ENCODE measurements around the gene MAP2K3.
"Not testable (repeated sequence)": the region's sequence is repeated elsewhere in the genome, so short reads cannot be mapped to it uniquely, and the experiment has no call there.

The MAP2K3 gene

DNA sequence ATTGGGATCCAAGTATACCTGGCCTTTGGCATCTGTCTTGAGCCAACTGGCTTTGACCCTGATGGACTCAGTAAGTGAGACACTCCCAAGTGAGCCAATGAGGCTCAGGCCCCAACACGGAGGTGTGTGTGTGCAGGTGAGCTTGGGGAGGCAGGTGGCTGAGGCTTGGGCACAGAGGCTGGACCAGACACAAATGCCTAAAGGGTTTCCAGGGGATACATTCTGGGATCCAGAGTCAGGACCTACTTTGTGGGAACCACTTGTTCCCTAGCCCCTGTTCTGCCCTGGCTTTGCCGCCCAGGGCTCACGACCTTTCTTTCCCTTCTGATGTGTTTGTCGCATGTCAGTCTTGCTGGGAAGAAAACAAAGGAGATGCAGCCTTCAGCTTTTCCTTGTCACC, 56.8 kb downstream of the MAP2K3 start:
- in situ Hi-C loops (cut with HindIII; ENCODE audit: low pct_ligation_motif_present, low pct_unique_long_range_greater_than_20kb, low sequenced_read_pairs); DNase-seq: not testable (repeated sequence)

DNA sequence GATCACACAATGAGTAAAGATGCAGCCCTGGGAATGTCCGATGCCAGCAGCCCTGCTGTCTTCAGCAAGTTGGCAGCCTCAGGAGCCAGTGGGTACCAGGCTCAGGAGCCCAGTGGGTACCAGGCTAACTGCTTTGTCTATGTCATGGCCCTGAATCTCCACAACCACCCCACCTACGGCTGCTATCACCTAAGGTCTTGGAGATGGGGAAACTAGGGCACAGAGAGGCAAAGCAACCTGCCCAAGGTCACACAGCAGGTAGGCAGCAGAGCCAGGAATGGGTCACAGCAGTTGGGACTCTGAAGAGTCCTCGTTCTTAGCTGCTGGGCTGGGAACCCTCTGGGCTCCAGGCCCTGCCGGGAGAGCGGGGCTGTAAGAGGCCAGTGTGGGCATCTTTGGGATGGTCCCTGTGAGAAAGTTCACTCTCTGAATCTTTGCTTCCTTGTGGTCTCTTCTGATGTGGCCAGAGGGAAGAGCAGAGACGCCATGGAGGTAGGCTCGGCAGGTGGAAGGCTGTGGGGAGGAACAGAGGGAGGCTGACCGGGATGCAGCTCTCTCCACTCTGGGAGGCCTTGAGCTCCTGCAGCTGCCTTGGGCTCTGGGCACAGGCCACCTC, 57.5 kb downstream of the MAP2K3 start:
- in situ Hi-C loops (cut with HindIII; ENCODE audit: low pct_ligation_motif_present, low pct_unique_long_range_greater_than_20kb, low sequenced_read_pairs); DNase-seq: not testable (repeated sequence)

DNA sequence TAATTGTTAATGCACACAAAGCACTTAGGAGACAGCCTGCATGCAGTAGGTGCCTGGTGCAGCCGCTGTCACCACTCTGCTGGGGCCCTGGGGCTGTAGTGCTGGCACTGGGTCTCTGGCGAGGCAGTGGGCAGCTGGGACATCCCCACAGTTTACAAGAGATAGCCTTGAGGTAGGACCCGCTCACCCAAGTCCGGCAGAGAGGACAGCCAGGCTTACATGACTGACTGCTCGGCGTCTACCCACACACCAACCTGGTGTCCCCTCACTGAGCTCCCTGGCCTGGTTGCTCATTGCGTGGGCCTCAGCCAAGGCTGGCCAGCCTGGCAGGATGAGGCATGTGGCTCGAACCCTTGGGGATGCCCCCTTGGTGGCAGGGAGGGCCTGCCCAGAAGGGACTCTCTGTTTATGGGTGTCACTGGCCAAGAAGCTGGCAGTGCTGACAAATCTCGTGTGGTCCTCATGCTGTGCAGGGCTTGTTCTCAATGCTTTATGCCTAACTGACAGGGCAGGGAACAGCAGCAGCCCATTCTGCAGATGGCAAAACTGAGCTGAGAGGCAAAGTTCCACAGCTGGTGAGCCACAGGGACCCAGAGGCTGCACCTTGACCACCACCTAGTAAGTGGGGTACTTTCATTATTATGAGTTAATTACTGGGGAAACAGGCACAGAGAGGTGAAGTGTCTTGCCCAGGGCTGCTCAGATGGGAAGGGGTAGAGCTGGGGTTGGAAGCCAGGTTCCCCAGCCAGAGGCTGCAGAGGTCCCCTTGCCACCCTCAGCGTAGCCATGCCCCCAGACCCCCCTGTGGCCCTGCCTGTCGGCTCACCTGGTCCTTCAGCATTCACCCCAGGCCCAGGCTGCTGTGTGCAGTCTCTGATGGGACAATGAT, 58.8 kb downstream of the MAP2K3 start:
- in situ Hi-C loops (cut with HindIII; ENCODE audit: low pct_ligation_motif_present, low pct_unique_long_range_greater_than_20kb, low sequenced_read_pairs); DNase-seq: not testable (repeated sequence)

- DNase-seq; in situ Hi-C loops (cut with HindIII; ENCODE audit: low pct_ligation_motif_present, low pct_unique_long_range_greater_than_20kb, low sequenced_read_pairs): not testable (repeated sequence)
Measured at GRCh38 chr17:21344801-21345200, 60.3 kb downstream of the MAP2K3 start.

DNA sequence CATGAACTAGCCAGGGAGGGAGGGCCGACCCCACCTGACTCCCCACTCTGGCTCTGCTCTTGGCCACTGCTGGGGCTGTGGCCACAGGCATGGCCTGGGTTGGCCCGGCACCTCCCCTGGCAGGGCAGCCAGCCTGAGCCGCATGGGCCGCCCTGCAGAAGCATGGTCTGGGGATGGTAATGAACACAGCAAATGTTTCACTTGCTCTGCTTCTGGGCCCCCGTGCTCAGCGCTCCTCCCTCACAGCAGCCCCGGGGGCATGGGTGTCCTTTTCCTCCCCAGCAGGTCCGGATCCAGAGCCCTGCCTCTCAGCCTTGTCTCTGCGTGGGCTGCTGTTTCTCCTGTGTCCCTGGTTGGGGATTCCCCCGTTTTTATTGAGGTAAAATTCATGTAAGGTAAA, 60.7 kb downstream of the MAP2K3 start:
- in situ Hi-C loops (cut with HindIII; ENCODE audit: low pct_ligation_motif_present, low pct_unique_long_range_greater_than_20kb, low sequenced_read_pairs), result no loop called here
- no peak for DNase-seq

GRCh38 chr17:21346107-21346506, 61.6 kb downstream of the MAP2K3 start:
- in situ Hi-C loops (cut with HindIII; ENCODE audit: low pct_ligation_motif_present, low pct_unique_long_range_greater_than_20kb, low sequenced_read_pairs); DNase-seq: not testable (repeated sequence)

DNA sequence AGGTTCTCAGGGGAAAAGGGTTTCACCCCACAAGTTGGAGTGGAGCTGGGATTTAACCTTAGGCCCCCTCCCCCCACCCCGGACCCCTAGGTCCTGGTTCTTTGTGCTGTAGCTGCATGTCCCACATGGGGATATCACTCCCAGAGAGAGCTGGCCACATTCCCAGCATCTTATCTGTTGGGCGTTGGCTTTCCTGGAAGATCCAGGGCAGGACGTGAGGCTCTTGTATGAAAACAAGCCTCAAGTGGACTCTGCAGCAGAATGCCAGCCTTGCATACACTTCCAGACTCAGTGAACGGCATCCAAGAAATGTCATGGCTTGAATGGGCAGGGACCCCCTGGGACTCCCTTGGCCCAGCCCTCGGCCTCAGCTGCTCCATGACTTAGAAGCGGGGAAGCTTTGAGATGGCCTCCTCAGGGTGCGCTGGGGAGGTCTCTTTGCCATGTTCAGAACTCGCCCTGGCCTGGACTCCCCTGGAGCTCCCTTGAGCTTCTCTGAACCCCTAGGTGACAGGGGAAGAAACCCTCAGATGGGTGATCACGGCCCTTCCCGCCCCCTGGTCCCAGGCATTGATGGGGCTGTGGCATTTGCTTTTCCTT, 62.2 kb downstream of the MAP2K3 start:
- in situ Hi-C loops (cut with HindIII; ENCODE audit: low pct_ligation_motif_present, low pct_unique_long_range_greater_than_20kb, low sequenced_read_pairs); DNase-seq: not testable (repeated sequence)

DNA sequence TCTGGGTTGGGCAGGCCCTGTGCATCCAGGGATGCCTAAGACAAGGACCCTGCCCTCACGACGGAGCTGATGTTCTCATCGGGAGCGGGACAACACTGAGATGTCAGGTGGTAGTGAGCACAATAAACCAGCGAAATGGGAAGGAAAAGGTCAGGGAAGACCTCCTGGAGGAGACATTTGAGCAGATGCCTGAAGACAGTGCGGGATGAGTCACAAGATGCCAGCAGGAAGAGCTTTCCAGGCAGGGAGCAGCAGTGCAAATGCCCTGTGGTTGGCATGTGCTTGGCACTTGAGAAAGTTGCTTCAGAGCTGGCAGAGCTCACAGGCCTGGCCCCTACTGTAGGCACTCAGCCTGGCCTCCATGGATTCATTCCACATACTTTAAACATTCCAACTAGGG, 63.1 kb downstream of the MAP2K3 start:
- in situ Hi-C loops (cut with HindIII; ENCODE audit: low pct_ligation_motif_present, low pct_unique_long_range_greater_than_20kb, low sequenced_read_pairs); DNase-seq: not testable (repeated sequence)

GRCh38 chr17:21348081-21348925, 63.8 kb downstream of the MAP2K3 start:
- DNase-seq; in situ Hi-C loops (cut with HindIII; ENCODE audit: low pct_ligation_motif_present, low pct_unique_long_range_greater_than_20kb, low sequenced_read_pairs): not testable (repeated sequence)

DNA sequence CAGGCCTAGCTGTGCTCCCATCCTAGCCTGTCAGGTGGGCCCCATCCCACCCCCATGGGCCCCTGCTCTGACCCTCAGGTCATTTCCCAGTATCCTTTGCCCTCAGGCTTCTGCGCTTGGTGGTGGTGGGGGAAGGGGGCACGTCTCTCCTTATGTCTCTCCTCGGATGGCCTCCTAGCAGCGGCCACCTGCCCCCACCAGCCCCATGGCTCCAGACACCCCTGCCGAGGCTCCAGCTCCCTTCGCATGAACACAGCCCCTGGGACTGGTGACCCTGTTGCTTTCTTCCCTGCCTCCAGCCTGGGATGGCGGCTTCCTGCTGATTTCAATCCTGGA, 64.4 kb downstream of the MAP2K3 start:
- in situ Hi-C loops (cut with HindIII; ENCODE audit: low pct_ligation_motif_present, low pct_unique_long_range_greater_than_20kb, low sequenced_read_pairs); DNase-seq: not testable (repeated sequence)

- in situ Hi-C loops (cut with HindIII; ENCODE audit: low pct_ligation_motif_present, low pct_unique_long_range_greater_than_20kb, low sequenced_read_pairs); DNase-seq: not testable (repeated sequence)
Measured at GRCh38 chr17:21349358-21350050, 65.0 kb downstream of the MAP2K3 start.

- DNase-seq; in situ Hi-C loops (cut with HindIII; ENCODE audit: low pct_ligation_motif_present, low pct_unique_long_range_greater_than_20kb, low sequenced_read_pairs): not testable (repeated sequence)
Measured at GRCh38 chr17:21350495-21350894, 66.0 kb downstream of the MAP2K3 start.

- in situ Hi-C loops (cut with HindIII; ENCODE audit: low pct_ligation_motif_present, low pct_unique_long_range_greater_than_20kb, low sequenced_read_pairs), result no loop called here
- no peak for DNase-seq
Measured at GRCh38 chr17:21351366-21352065, 67.0 kb downstream of the MAP2K3 start.

- DNase-seq, result no peak
- in situ Hi-C loops (cut with HindIII; ENCODE audit: low pct_ligation_motif_present, low pct_unique_long_range_greater_than_20kb, low sequenced_read_pairs), result no loop called here
Measured at GRCh38 chr17:21352221-21352980, 67.9 kb downstream of the MAP2K3 start.

- DNase-seq, result no peak
- in situ Hi-C loops (cut with HindIII; ENCODE audit: low pct_ligation_motif_present, low pct_unique_long_range_greater_than_20kb, low sequenced_read_pairs), result no loop called here
Measured at GRCh38 chr17:21352981-21353265, 68.4 kb downstream of the MAP2K3 start.

- in situ Hi-C loops (cut with HindIII; ENCODE audit: low pct_ligation_motif_present, low pct_unique_long_range_greater_than_20kb, low sequenced_read_pairs), result no loop called here
- no peak for DNase-seq
Measured at GRCh38 chr17:21353326-21354010, 69.0 kb downstream of the MAP2K3 start.
